IMR-90 (cell line): ENCODE results near the gene PPP1R37. TPM values are rescaled to one million over a fixed set of nuclear protein-coding genes. Genes with fewer than 3 reads are reported as not detected.

Experiments
- ATAC-seq: fragments of 200-7000 bp; cut with Tn5 transposase; 2 replicates; pipeline ENCODE4 v1.9.1; 2020; ENCODE audit warnings: low read depth, mild to moderate bottlenecking, moderate library complexity
- BruUV-seq: library from RNA; stranded (reverse); fragments of 400-500 nt; replicated peaks from 2 replicates; lab custom pipeline; 2021; lab: Mats Ljungman, UMichigan
- CTCF ChIA-PET: fragments of 300-600 bp; formaldehyde crosslinking; extraction: SDS; loops from one replicate; lab custom pipeline; 2021; ENCODE audit warnings: antibody characterized with exemption; lab: Yijun Ruan, JAX
- POLR2A ChIA-PET: fragments of 300-600 bp; sonication (Branson Sonifier 250); formaldehyde crosslinking; loops from one replicate; lab custom pipeline; 2022; ENCODE audit warnings: antibody characterized with exemption; ENCODE audit not compliant: unreplicated experiment; lab: Charles Lee
- DNase-seq: peaks from one replicate; pipeline ENCODE4 v3.0.0; 2013
- H2AFZ ChIP-seq: replicated peaks from 2 replicates; pipeline ENCODE3; 2013; ENCODE audit warnings: low read length, mild to moderate bottlenecking; ENCODE audit not compliant: poor library complexity
- H2AK5ac ChIP-seq: 2 replicates; pipeline ENCODE4 v1.6.1; 2013; ENCODE audit warnings: low read depth, low read length, inconsistent platforms
- H2AK9ac ChIP-seq: replicated peaks from 2 replicates; pipeline ENCODE3; 2013; ENCODE audit warnings: mild to moderate bottlenecking, low read depth, low read length, moderate library complexity; ENCODE audit not compliant: poor library complexity
- H2BK120ac ChIP-seq: 2 replicates; pipeline ENCODE4 v1.6.1; 2013; ENCODE audit warnings: low read depth, low read length, inconsistent platforms
- H2BK15ac ChIP-seq: 3 replicates; pipeline ENCODE4 v1.6.1; 2013; ENCODE audit warnings: low read depth, low read length, inconsistent platforms
- H2BK20ac ChIP-seq: 2 replicates; pipeline ENCODE4 v1.6.1; 2013; ENCODE audit warnings: low read depth, mild to moderate bottlenecking, inconsistent platforms, low read length, moderate library complexity
- H2BK5ac ChIP-seq: 2 replicates; pipeline ENCODE4 v1.6.1; 2013; ENCODE audit warnings: mild to moderate bottlenecking, low read depth, low read length, inconsistent platforms; ENCODE audit not compliant: poor library complexity, severe bottlenecking
- H3K14ac ChIP-seq: replicated peaks from 2 replicates; pipeline ENCODE4 v1.6.1; 2013; ENCODE audit warnings: low read depth, low read length, inconsistent platforms
- H3K18ac ChIP-seq: 2 replicates; pipeline ENCODE4 v1.6.1; 2013; ENCODE audit warnings: low read depth, low read length, control low read depth
- H3K23ac ChIP-seq: 2 replicates; pipeline ENCODE4 v1.6.1; 2013; ENCODE audit warnings: low read depth, low read length, inconsistent platforms
- H3K27ac ChIP-seq: 2 replicates; pipeline ENCODE4 v1.5.1; 2013; ENCODE audit warnings: mild to moderate bottlenecking, control low read depth, low read length; ENCODE audit not compliant: insufficient read depth
- H3K27me3 ChIP-seq: 2 replicates; pipeline ENCODE4 v1.6.1; 2013; ENCODE audit warnings: low read length; ENCODE audit not compliant: control insufficient read depth, insufficient read depth
- H3K36me3 ChIP-seq: 2 replicates; pipeline ENCODE4 v1.6.1; 2013; ENCODE audit warnings: low read length, mixed read lengths; ENCODE audit not compliant: control insufficient read depth, insufficient read depth
- H3K4ac ChIP-seq: 2 replicates; pipeline ENCODE4 v1.6.1; 2013; ENCODE audit warnings: low read depth, low read length, inconsistent platforms
- H3K4me1 ChIP-seq: 2 replicates; pipeline ENCODE4 v1.6.1; 2013; ENCODE audit warnings: low read length, mixed read lengths; ENCODE audit not compliant: control insufficient read depth, insufficient read depth
- H3K4me2 ChIP-seq: 2 replicates; pipeline ENCODE4 v1.6.1; 2013; ENCODE audit warnings: low read depth, mild to moderate bottlenecking, control low read depth, low read length, moderate library complexity
- H3K4me3 ChIP-seq: 2 replicates; pipeline ENCODE4 v1.5.1; 2013; ENCODE audit warnings: low read depth, mild to moderate bottlenecking, control low read depth, low read length, moderate library complexity; ENCODE audit not compliant: insufficient read depth
- H3K56ac ChIP-seq: 2 replicates; pipeline ENCODE4 v1.6.1; 2013; ENCODE audit warnings: low read length, inconsistent platforms; ENCODE audit not compliant: insufficient read depth; ENCODE audit errors: extremely low read depth
- H3K79me1 ChIP-seq, 2 experiments: 2 replicates each; pipeline ENCODE4 v1.6.1; 2013; ENCODE audit warnings: low read length in 2 of 2, inconsistent platforms in 1 of 2, low read depth in 1 of 2
- H3K9ac ChIP-seq: 2 replicates; pipeline ENCODE4 v1.6.1; 2013; ENCODE audit warnings: low read depth, low read length, control low read depth
- H3K9me1 ChIP-seq: 2 replicates; pipeline ENCODE4 v1.6.1; 2013; ENCODE audit warnings: low read length, inconsistent platforms; ENCODE audit not compliant: insufficient read depth
- H3K9me3 ChIP-seq: 2 replicates; pipeline ENCODE4 v1.6.1; 2013; ENCODE audit warnings: low read length; ENCODE audit not compliant: control insufficient read depth, insufficient read depth
- H4K20me1 ChIP-seq: 2 replicates; pipeline ENCODE4 v1.6.1; 2013; ENCODE audit warnings: low read length, inconsistent platforms; ENCODE audit not compliant: insufficient read depth
- H4K5ac ChIP-seq: 2 replicates; pipeline ENCODE4 v1.6.1; 2013; ENCODE audit warnings: mild to moderate bottlenecking, low read depth, low read length, control low read depth
- H4K8ac ChIP-seq, 2 experiments: 2 replicates each; pipeline ENCODE4 v1.6.1; 2013; ENCODE audit warnings: low read depth in 2 of 2, low read length in 2 of 2, control low read depth in 1 of 2, inconsistent platforms in 1 of 2
- H4K91ac ChIP-seq: 2 replicates; pipeline ENCODE4 v1.6.1; 2013; ENCODE audit warnings: low read depth, low read length, inconsistent platforms; ENCODE audit not compliant: insufficient read depth
- CHD1 ChIP-seq: IDR thresholded peaks from 2 replicates; pipeline ENCODE4 v1.6.1; 2012; ENCODE audit warnings: low read depth, low read length, improper control_type of control experiment
- FOS ChIP-seq: fragments of 150-350 bp; IDR thresholded peaks from 2 replicates; pipeline ENCODE4 v1.6.1; 2016; ENCODE audit warnings: low read depth, low read length
- MXI1 ChIP-seq: IDR thresholded peaks from 2 replicates; pipeline ENCODE4 v1.6.1; 2012; ENCODE audit warnings: low read depth, mild to moderate bottlenecking, low read length, moderate library complexity, borderline replicate concordance
- RCOR1 ChIP-seq: IDR thresholded peaks from 2 replicates; pipeline ENCODE4 v1.6.1; 2012; ENCODE audit warnings: mild to moderate bottlenecking, low read length, improper control_type of control experiment; ENCODE audit not compliant: insufficient replicate concordance
- USF2 ChIP-seq: fragments of 150-350 bp; IDR thresholded peaks from 2 replicates; pipeline ENCODE4 v1.6.1; 2017; ENCODE audit warnings: mild to moderate bottlenecking, antibody characterized with exemption, low read length, low read depth
- WGBS, 2 experiments: methylation state at CpG; one replicate each; pipeline versions ENCODE4 v1.1.5 to v1.1.7; 2013; ENCODE audit warnings: missing lambda C conversion rate in 2 of 2; ENCODE audit not compliant: insufficient read length in 1 of 2; ENCODE audit errors: extremely low coverage in 2 of 2; 5-methylcytosine and 5-hydroxymethylcytosine counted together
- dilution Hi-C: fragments of 300-500 bp; cut with HindIII; formaldehyde crosslinking; loops from one replicate; pipeline ENCODE4 v1.14.3; 2018; ENCODE audit warnings: low sequenced_read_pairs; ENCODE audit not compliant: unreplicated experiment
- in situ Hi-C: fragments of 300-500 bp; cut with MboI; formaldehyde crosslinking; loops from 3 replicates; pipeline ENCODE4 v1.14.3; 2019; ENCODE audit warnings: low sequenced_read_pairs, inconsistent platforms, mixed read lengths
- intact Hi-C: fragments of 100-400 bp; cut with micrococcal nuclease; formaldehyde crosslinking; loops from 2 replicates; pipeline ENCODE4 v1.10.0; 2022
- polyA plus RNA-seq, 3 experiments: library from polyadenylated mRNA; depleted of rRNA; stranded (reverse); fragments of >200 nt; gene quantifications; 2 replicates each; pipeline ENCODE4 v1.2.3, GENCODE V29; 2012; ENCODE audit warnings: low replicate concordance in 1 of 3
- total RNA-seq: library from RNA; depleted of rRNA; stranded (reverse); fragments of >200 nt; gene quantifications from 2 replicates; pipeline ENCODE4 v1.2.3, GENCODE V29; 2012

Gene PPP1R37
- total and polyA plus RNA-seq, 2 of the 4 experiments (the other 2 are of a cell fraction) = 13.1 to 18.5 TPM

- Histone ChIP-seq H2BK15ac (no peak overlapping the region), H3K79me1 (peaks cover 39 to 97% of the 10 kb centered on the region in 2 experiments), H3K18ac (no peak overlapping the region), H2AK5ac (peak overlapping the region; percentile 56; the same call in 1 of the 2 replicates), H3K36me3 (0 out of 2 replicates have a peak, but pooled peaks cover 1% of the 10 kb centered on the region), H3K4me3 (no peak overlapping the region), H3K27ac (no peak overlapping the region), H4K20me1 (peaks cover 97% of the 10 kb centered on the region), H4K91ac (no peak overlapping the region), H2BK5ac (no peak overlapping the region), H3K4me2 (peak overlapping the region; percentile 63), H2AK9ac (peak overlapping the region; percentile 80), H3K9ac (0 out of 2 replicates have a peak overlapping the region, but pooled peaks have one; percentile 30), H3K4me1 (peaks cover 32% of the 10 kb centered on the region), H2BK120ac (no peak overlapping the region), H3K14ac (no peak overlapping the region; the same call in 1 of the 2 replicates), H4K5ac (peak overlapping the region; percentile 35; the same call in 1 of the 2 replicates), H3K4ac (peak overlapping the region; percentile 46; the same call in 1 of the 2 replicates), H4K8ac (peak overlapping the region in 1 of 2 experiments; percentile 26; a peak in 1 of 4 replicates), H3K9me3 (no peaks in the 10 kb centered on the region), H3K27me3 (no peaks in the 10 kb centered on the region), H3K9me1 (peaks cover 42% of the 10 kb centered on the region), H2BK20ac (no peak overlapping the region), H3K56ac (no peak overlapping the region), H2AFZ (peak overlapping the region; percentile 64), H3K23ac (peak overlapping the region; percentile 14; the same call in 1 of the 2 replicates)
- ChIA-PET CTCF (no interaction called here), POLR2A (no interaction called here)
- intact Hi-C loops (no loop called here), in situ Hi-C loops (no loop called here), dilution Hi-C loops (no loop called here)
- WGBS, 2 experiments = 80% methylated on average over 1 of the region's 15 CpGs; no CpG with 5 or more reads in 1 of the 2 experiments
- ATAC-seq (peak; percentile 5; the same call in 1 of the 2 replicates), DNase-seq (no peak)
- TF ChIP-seq RCOR1 (no peak), CHD1 (no peak), FOS (no peak), USF2 (peak; percentile 57; the same call in 1 of the 2 replicates), MXI1 (no peak)
- no TSS peak for BruUV-seq
These were observed 10.2 kb downstream of the PPP1R37 start for GRCh38 chr19:45103156-45103507.
